Measurements from ENCODE around the gene MARVELD1. TPM values are rescaled to one million over a fixed set of nuclear protein-coding genes. Genes with fewer than 3 reads are reported as not detected.

Gene MARVELD1
- total and polyA plus RNA-seq, 2 of the 13 experiments (the other 11 are each of a cell fraction or from before 2014, with no cell fraction given) = not detected

DNA sequence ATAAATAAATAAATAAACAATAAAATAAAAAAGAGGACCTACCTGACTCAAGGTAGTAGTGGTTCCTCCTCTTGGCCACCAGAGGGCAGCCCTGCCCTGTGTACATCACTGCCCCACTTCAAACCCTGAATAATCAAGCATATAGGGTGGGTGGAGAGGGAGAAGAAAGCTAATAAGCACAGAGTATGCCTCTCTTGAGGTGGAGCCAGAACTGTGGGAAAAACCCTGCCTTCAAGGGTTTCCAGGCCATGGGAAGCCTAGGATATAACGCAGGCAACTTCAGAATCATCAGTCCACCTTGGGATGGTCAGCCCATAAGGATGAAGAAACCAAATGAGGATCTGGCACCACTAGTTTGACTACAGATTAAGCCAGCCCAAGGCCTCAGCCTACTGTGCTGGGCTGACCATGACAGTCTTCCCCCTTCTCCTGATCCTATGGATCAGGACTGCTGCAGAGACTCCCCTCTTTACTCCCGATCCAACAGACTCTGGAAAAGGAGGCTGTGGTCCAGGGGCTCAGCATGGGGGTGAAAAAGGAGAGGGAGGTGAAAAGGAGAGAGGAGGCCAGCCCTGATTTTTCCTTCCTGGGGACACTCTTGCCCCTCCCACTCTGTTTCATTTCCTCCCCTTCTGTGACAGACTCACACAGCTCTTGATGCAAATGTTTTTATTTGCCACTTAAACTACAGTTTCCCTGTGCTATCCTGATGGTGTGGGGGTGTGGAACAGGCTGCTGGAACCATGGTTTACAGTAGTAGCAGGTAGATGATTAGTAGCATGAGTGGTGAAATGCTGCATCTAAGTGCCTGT is 36.6 kb upstream of the MARVELD1 start (continued):
- TF ChIP-seq, protein P1, sequence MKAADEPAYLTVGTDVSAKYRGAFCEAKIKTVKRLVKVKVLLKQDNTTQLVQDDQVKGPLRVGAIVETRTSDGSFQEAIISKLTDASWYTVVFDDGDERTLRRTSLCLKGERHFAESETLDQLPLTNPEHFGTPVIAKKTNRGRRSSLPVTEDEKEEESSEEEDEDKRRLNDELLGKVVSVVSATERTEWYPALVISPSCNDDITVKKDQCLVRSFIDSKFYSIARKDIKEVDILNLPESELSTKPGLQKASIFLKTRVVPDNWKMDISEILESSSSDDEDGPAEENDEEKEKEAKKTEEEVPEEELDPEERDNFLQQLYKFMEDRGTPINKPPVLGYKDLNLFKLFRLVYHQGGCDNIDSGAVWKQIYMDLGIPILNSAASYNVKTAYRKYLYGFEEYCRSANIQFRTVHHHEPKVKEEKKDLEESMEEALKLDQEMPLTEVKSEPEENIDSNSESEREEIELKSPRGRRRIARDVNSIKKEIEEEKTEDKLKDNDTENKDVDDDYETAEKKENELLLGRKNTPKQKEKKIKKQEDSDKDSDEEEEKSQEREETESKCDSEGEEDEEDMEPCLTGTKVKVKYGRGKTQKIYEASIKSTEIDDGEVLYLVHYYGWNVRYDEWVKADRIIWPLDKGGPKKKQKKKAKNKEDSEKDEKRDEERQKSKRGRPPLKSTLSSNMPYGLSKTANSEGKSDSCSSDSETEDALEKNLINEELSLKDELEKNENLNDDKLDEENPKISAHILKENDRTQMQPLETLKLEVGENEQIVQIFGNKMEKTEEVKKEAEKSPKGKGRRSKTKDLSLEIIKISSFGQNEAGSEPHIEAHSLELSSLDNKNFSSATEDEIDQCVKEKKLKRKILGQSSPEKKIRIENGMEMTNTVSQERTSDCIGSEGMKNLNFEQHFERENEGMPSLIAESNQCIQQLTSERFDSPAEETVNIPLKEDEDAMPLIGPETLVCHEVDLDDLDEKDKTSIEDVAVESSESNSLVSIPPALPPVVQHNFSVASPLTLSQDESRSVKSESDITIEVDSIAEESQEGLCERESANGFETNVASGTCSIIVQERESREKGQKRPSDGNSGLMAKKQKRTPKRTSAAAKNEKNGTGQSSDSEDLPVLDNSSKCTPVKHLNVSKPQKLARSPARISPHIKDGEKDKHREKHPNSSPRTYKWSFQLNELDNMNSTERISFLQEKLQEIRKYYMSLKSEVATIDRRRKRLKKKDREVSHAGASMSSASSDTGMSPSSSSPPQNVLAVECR (CRISPR knock-in tag; IDR thresholded peaks at IDR 0.05; ENCODE audit: borderline replicate concordance) = no peak
- TF ChIP-seq, protein P2, sequence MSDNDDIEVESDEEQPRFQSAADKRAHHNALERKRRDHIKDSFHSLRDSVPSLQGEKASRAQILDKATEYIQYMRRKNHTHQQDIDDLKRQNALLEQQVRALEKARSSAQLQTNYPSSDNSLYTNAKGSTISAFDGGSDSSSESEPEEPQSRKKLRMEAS (IDR thresholded peaks at IDR 0.05) = no peak
- TF ChIP-seq ZNF644 (CRISPR knock-in tag; IDR thresholded peaks at IDR 0.05; ENCODE audit: low read depth) = no peak
- TF ChIP-seq, protein P3, sequence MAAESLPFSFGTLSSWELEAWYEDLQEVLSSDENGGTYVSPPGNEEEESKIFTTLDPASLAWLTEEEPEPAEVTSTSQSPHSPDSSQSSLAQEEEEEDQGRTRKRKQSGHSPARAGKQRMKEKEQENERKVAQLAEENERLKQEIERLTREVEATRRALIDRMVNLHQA (CRISPR knock-in tag; IDR thresholded peaks at IDR 0.05) = no peak
- no peak for TF ChIP-seq ZSCAN21 (CRISPR knock-in tag; IDR thresholded peaks at IDR 0.05; ENCODE audit: borderline replicate concordance)
- no peak for TF ChIP-seq CAMTA2 (CRISPR knock-in tag; IDR thresholded peaks at IDR 0.05; ENCODE audit: borderline replicate concordance)
- TF ChIP-seq ZNF75D (CRISPR knock-in tag; IDR thresholded peaks at IDR 0.05; ENCODE audit: borderline replicate concordance) = no peak
- TF ChIP-seq, protein P4, sequence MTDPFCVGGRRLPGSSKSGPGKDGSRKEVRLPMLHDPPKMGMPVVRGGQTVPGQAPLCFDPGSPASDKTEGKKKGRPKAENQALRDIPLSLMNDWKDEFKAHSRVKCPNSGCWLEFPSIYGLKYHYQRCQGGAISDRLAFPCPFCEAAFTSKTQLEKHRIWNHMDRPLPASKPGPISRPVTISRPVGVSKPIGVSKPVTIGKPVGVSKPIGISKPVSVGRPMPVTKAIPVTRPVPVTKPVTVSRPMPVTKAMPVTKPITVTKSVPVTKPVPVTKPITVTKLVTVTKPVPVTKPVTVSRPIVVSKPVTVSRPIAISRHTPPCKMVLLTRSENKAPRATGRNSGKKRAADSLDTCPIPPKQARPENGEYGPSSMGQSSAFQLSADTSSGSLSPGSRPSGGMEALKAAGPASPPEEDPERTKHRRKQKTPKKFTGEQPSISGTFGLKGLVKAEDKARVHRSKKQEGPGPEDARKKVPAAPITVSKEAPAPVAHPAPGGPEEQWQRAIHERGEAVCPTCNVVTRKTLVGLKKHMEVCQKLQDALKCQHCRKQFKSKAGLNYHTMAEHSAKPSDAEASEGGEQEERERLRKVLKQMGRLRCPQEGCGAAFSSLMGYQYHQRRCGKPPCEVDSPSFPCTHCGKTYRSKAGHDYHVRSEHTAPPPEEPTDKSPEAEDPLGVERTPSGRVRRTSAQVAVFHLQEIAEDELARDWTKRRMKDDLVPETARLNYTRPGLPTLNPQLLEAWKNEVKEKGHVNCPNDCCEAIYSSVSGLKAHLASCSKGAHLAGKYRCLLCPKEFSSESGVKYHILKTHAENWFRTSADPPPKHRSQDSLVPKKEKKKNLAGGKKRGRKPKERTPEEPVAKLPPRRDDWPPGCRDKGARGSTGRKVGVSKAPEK (CRISPR knock-in tag; IDR thresholded peaks at IDR 0.05; ENCODE audit: borderline replicate concordance) = no peak
- no peak for TF ChIP-seq ZNF274 (CRISPR knock-in tag; IDR thresholded peaks at IDR 0.05)
- TF ChIP-seq, protein P5, sequence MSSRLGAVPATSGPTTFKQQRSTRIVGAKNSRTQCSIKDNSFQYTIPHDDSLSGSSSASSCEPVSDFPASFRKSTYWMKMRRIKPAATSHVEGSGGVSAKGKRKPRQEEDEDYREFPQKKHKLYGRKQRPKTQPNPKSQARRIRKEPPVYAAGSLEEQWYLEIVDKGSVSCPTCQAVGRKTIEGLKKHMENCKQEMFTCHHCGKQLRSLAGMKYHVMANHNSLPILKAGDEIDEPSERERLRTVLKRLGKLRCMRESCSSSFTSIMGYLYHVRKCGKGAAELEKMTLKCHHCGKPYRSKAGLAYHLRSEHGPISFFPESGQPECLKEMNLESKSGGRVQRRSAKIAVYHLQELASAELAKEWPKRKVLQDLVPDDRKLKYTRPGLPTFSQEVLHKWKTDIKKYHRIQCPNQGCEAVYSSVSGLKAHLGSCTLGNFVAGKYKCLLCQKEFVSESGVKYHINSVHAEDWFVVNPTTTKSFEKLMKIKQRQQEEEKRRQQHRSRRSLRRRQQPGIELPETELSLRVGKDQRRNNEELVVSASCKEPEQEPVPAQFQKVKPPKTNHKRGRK (CRISPR knock-in tag; IDR thresholded peaks at IDR 0.05) = no peak
- TF ChIP-seq NFE2 (CRISPR knock-in tag; IDR thresholded peaks at IDR 0.05) = no peak
- TF ChIP-seq, protein P6, sequence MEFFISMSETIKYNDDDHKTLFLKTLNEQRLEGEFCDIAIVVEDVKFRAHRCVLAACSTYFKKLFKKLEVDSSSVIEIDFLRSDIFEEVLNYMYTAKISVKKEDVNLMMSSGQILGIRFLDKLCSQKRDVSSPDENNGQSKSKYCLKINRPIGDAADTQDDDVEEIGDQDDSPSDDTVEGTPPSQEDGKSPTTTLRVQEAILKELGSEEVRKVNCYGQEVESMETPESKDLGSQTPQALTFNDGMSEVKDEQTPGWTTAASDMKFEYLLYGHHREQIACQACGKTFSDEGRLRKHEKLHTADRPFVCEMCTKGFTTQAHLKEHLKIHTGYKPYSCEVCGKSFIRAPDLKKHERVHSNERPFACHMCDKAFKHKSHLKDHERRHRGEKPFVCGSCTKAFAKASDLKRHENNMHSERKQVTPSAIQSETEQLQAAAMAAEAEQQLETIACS (CRISPR knock-in tag; IDR thresholded peaks at IDR 0.05) = no peak
- TF ChIP-seq KLF12 (CRISPR knock-in tag; IDR thresholded peaks at IDR 0.05; ENCODE audit: borderline replicate concordance) = no peak
- TF ChIP-seq KDM5B (CRISPR knock-in tag; IDR thresholded peaks at IDR 0.05; ENCODE audit: borderline replicate concordance) = no peak
- no peak for TF ChIP-seq SRF (IDR thresholded peaks at IDR 0.05; ENCODE audit: low read depth, low read length)
- TF ChIP-seq ZKSCAN1 (IDR thresholded peaks at IDR 0.05; ENCODE audit: low read length) = no peak
- TF ChIP-seq, protein P7, sequence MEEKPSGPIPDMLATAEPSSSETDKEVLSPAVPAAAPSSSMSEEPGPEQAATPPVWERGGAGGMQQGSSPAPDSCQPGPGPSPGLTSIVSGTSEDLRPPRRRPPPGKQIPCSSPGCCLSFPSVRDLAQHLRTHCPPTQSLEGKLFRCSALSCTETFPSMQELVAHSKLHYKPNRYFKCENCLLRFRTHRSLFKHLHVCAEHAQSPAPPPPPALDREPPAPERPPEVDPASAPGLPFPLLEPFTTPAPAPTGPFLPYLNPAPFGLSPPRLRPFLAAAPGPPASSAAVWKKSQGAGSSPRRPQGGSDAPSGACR (CRISPR knock-in tag; IDR thresholded peaks at IDR 0.05) = no peak

Measured in HepG2 (cell line).